ENCODE data around the gene ARHGEF17.

DNA sequence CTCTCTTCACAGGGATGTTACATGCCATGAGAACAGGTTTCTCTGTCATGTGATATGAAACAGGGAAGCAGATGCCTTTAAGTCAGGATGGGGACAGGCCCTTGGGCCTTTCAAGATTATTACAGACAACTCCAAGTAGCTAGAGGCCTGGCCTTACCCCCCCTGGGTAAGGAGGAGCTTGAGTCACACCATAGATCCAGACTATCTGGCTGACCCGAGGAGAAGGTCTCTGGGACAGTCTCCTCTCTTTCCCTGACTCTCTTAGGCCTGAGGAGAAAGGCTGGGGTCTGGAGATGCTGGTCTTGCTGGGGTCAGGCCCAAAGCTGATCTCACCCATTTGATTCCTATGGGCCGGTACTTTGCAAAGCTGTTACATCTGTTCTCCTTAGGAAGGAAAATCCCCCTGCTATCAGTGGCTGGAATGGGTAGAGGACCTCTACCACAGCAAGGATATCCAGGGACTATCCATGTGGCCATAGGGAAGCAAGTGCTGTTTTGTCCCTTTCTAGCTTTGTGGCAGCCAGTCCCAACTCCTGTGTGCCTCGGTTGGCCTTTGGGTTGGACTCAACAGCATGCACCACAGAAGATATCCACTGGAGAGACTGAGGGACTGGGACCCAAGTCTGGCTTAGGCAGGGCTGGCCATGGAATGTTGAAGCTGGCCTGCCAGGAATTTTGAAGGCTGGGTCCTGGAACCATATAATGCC is 93.3 kb downstream of the ARHGEF17 start:
- TF ChIP-seq POLR2A (IDR thresholded peaks at IDR 0.05; ENCODE audit: control extremely low read depth in 1 of 2, low read depth in 2 of 2, low read length in 2 of 2), result no peak
- TF ChIP-seq, protein P1, sequence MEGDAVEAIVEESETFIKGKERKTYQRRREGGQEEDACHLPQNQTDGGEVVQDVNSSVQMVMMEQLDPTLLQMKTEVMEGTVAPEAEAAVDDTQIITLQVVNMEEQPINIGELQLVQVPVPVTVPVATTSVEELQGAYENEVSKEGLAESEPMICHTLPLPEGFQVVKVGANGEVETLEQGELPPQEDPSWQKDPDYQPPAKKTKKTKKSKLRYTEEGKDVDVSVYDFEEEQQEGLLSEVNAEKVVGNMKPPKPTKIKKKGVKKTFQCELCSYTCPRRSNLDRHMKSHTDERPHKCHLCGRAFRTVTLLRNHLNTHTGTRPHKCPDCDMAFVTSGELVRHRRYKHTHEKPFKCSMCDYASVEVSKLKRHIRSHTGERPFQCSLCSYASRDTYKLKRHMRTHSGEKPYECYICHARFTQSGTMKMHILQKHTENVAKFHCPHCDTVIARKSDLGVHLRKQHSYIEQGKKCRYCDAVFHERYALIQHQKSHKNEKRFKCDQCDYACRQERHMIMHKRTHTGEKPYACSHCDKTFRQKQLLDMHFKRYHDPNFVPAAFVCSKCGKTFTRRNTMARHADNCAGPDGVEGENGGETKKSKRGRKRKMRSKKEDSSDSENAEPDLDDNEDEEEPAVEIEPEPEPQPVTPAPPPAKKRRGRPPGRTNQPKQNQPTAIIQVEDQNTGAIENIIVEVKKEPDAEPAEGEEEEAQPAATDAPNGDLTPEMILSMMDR (IDR thresholded peaks at IDR 0.05; ENCODE audit: control extremely low read depth in 1 of 3, insufficient read depth in 1 of 3, low read depth in 1 of 3, low read length in 3 of 3), result no peak
- no peak for TF ChIP-seq SP2 (IDR thresholded peaks at IDR 0.05; ENCODE audit: low read length)
- no peak for TF ChIP-seq BCL11A (IDR thresholded peaks at IDR 0.05; ENCODE audit: low read depth in 2 of 2, low read length in 2 of 2)
- no peak for TF ChIP-seq HDAC2 (IDR thresholded peaks at IDR 0.05; ENCODE audit: borderline replicate concordance in 1 of 2, low read depth in 2 of 2, low read length in 2 of 2)
- TF ChIP-seq CEBPB (IDR thresholded peaks at IDR 0.05; ENCODE audit: low read depth, low read length), result no peak
- TF ChIP-seq EZH2 (IDR thresholded peaks at IDR 0.05; ENCODE audit: low read depth, low read length, severe bottlenecking), result no peak
- no peak for TF ChIP-seq MAFK (IDR thresholded peaks at IDR 0.05; ENCODE audit: low read depth, low read length)

Data from H1 (cell line).